ES-I3 (cell line): ENCODE measurements around the gene SPTBN1.

Experiments
- H3K36me3 ChIP-seq: 2 replicates; pipeline ENCODE4 v1.6.1; 2013; ENCODE audit warnings: mild to moderate bottlenecking, low read length, control low read depth, moderate library complexity; ENCODE audit not compliant: insufficient read depth
- H3K4me1 ChIP-seq: 2 replicates; pipeline ENCODE4 v1.6.1; 2013; ENCODE audit warnings: mild to moderate bottlenecking, control low read depth, low read length; ENCODE audit not compliant: insufficient read depth
- H3K9ac ChIP-seq: 2 replicates; pipeline ENCODE4 v1.6.1; 2013; ENCODE audit warnings: low read depth, mild to moderate bottlenecking, low read length, moderate library complexity
- H3K9me3 ChIP-seq: 2 replicates; pipeline ENCODE4 v1.6.1; 2013; ENCODE audit warnings: mild to moderate bottlenecking, low read length, moderate library complexity; ENCODE audit not compliant: control insufficient read depth, insufficient read depth

SPTBN1 gene

DNA sequence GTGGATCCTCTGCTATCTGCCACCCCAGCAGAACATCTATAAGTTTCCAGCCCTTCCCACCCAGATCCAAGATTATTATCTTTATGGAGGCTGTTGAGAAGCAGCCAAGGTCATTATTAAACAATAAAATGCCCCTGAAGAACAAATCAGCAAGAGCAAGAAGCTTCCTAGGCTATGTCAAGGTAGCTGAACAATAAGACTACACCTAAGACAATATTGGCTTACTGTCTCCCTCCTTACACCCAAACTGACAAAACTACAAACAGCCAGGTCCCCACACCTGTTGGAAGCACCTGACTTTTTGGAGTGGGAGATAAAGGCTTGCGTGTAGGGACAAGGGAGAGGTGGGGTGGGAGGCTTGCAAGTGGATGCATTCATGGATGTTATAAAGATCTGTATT, 128.5 kb downstream of the SPTBN1 start:
- no peak overlapping the region for H3K9ac ChIP-seq
- H3K4me1 ChIP-seq: peaks cover 10% of the 10 kb centered on the region

DNA sequence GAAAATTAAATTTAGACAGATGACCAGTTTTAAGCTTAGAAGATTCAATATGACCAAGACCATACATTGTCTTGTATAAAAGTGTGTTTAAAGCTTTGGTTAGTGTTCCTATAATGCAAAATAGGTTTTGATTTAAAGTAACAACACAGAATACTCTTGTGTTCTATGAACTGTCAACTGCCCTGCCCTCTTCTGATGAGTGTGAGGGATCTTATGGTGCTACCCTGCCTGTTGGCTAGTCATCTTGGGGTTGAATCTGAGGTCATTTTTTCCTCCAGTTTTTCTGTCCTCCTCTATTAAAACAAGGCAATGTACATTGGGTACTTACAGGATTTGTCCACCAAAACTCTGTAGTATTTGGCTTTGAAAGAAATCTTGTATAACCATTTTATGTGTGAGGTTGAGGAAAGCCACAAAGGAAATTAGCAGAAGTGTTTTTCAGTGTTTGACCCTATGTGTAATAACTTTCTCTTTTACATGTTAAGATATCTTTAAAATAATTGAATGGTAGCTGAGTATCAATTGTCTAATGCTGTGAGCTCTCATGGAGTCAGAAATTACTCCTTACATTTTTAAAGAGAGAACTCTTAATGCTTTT, 129.1 kb downstream of the SPTBN1 start:
- H3K9me3 ChIP-seq: no peaks in the 10 kb centered on the region
- H3K9ac ChIP-seq: no peak overlapping the region
- no peaks in the 10 kb centered on the region for H3K36me3 ChIP-seq

More for the DNA sequence above, 128.5 kb downstream of the SPTBN1 start:
- H3K36me3 ChIP-seq: no peaks in the 10 kb centered on the region
- H3K9me3 ChIP-seq: no peaks in the 10 kb centered on the region

DNA sequence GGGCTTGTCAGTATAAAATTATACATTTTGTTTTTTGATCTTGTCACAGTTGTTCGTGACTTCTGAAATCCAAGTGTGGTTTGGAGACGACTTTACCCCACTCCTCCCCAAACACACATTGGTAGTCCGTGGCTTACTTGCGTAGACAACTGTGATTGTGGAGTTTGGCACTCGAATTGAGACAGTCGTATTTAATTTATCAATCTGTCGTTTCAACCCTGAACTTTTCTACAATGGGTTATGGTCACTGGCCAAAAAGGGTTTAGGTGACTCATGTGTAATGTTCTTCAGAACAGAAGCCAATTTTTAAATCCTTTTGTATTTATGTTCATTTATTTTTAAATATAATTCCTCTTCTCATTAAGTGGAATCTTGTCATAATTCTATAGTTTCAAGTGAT, 129.9 kb downstream of the SPTBN1 start:
- H3K4me1 ChIP-seq: peaks cover 10% of the 10 kb centered on the region; the same call in 1 of the 2 replicates
- no peak overlapping the region for H3K9ac ChIP-seq
- no peaks in the 10 kb centered on the region for H3K9me3 ChIP-seq
- no peaks in the 10 kb centered on the region for H3K36me3 ChIP-seq

More for the DNA sequence above, 129.1 kb downstream of the SPTBN1 start:
- H3K4me1 ChIP-seq: peaks cover 10% of the 10 kb centered on the region; the same call in 1 of the 2 replicates

DNA sequence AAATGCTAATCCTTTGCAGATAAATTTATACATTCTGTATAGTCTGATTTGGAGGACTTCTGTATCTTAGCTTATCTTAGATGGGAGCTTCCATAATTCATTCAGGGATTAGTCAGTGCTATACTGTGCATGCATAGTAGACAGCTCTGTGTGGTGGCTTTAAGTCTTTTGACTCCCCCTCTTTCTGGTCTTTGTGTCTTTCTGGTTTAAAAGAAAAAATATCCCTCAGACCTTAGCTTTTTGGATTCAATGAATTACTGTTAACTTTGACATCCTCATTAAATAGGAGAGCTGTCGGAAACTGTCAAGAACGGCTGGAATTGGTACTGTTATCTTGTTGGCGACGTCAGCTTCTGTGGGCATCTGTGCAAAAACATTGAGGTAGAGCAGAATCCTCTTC, 130.4 kb downstream of the SPTBN1 start:
- H3K9me3 ChIP-seq: no peaks in the 10 kb centered on the region
- peaks cover 10% of the 10 kb centered on the region; the same call in 1 of the 2 replicates for H3K4me1 ChIP-seq
- no peaks in the 10 kb centered on the region for H3K36me3 ChIP-seq
- no peak overlapping the region for H3K9ac ChIP-seq

DNA sequence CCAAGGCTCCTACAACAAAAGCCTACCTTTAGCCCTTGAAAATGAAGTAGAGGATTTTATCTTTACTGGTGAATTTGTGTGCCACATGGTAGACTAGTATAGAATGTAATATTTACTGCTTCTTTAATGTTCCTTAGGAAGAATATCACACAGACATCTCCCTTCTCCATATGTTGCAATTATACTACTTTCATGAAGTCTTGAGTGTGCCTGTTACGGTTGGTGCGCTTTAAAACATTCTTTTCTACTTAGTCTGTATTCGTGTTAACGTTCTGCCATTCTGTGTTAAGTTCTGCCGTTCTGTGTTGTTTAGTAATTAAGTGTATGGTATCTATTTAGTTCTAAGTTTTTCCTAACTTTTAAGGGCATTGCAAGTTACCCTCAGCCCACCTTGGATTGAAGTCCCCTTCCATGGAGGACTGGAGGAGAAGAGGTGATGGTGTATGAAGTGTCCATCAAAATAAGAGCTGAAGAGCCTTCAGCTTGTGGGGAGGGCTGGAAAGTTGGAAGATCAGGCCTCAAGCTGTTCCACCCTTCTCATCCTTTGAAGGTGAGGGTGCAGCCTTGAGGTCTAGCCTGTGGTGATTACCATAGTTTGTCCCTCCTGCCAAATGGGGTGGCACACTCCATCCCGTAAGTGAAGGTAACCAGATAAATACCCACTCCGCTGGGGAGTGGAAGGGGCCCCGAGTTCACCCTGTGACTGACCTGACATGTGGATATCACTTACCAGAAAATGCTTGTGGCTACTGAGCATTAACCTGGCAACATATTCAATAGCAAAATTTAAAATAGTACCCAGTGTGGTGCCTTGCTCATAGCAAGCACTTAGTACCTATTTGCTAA, 131.3 kb downstream of the SPTBN1 start:
- Histone ChIP-seq H3K4me1 (peaks cover 10% of the 10 kb centered on the region; the same call in 1 of the 2 replicates), H3K36me3 (no peaks in the 10 kb centered on the region), H3K9me3 (no peaks in the 10 kb centered on the region), H3K9ac (no peak overlapping the region)

DNA sequence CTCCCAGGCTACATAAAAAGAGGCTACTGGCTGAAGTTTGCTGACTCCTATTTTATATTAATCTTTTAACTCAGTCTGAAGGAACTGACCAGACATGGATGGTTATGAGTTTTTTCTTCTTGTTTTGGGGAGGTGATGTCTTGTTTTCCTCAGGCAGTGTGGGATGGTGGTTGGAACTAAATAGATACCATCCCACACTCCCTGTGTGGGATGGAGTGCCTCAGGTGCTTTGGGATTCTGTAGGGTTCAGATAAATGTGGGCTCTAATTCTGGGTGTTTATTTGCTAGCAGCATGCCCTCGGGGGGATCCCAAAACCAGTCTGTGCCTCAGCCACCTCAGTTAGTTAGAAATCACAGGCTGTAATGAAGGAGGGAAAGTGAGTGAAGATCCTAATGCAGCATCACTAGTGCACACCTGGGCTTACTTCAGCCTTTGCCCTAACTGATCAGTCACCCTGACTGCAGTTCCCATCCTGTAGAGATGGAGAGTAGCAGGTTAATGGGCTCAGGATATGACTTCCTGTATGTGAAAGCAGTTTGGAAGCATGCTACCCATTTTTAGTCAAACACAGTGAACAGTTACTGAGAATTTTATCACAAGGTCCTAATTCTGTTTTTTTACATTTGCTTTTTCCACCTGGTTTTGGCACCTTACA, 132.2 kb downstream of the SPTBN1 start:
- H3K9me3 ChIP-seq: no peaks in the 10 kb centered on the region
- H3K9ac ChIP-seq: no peak overlapping the region
- H3K36me3 ChIP-seq: no peaks in the 10 kb centered on the region
- peaks cover 6% of the 10 kb centered on the region; the same call in 1 of the 2 replicates for H3K4me1 ChIP-seq

DNA sequence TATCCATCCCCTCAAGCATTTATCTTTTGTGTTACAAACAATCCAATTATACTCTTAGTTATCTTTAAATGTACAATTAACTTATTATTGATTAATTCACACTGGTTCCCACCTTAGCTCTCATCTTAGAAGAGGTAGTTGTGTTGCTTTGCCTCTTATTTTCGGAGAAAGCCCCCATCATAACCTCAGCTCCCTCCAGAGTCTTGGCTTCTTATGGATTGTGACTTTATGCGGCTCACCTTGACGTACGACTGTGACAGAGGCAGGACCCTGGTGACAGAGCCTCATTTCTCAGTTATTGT, 132.9 kb downstream of the SPTBN1 start:
- Histone ChIP-seq H3K9ac (no peak overlapping the region), H3K4me1 (peaks cover 6% of the 10 kb centered on the region; the same call in 1 of the 2 replicates), H3K9me3 (no peaks in the 10 kb centered on the region)

DNA sequence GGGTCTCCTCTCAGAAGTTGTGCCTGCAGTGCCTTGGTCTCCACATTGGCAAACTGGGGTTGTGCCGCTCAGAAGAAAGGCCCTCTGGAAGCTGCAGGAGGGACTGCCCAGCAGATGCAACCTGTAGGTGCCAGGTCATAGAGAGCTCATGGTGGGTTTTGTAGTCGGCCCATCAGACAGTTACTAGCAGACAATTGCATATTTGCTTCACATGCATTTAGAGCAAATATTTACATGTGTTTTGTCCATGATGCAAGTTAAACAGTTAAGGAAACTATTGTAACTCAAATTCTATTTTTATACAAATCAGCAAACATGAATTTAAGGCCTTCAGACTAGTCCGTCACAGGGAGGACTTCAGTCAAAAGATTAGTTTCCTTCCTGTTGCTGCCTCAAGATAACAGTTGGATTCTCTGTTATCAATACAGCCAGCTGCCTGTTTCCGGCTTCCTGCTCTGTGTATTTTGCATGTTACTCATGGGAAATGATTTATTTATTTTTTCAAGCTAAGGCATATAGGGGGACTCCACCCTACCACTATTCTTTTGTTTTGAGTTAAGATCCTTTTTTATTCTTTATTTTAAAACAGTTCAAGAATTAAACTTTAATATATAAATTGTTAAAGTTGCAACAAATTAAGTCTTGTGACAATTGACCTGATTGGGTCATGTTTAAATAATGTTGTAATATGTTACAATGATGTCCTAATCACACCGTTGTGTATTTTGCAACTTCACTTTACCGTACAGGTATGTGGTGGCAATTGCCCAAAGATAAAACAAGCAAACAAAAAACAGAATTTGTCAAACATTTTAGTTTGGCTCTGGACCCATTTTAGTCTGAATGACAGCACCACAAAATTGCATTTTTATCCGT, 133.5 kb downstream of the SPTBN1 start:
- Histone ChIP-seq H3K36me3 (no peaks in the 10 kb centered on the region), H3K9me3 (no peaks in the 10 kb centered on the region), H3K4me1 (peaks cover 6% of the 10 kb centered on the region; the same call in 1 of the 2 replicates), H3K9ac (no peak overlapping the region)

More for the DNA sequence above, 132.9 kb downstream of the SPTBN1 start:
- H3K36me3 ChIP-seq: no peaks in the 10 kb centered on the region

DNA sequence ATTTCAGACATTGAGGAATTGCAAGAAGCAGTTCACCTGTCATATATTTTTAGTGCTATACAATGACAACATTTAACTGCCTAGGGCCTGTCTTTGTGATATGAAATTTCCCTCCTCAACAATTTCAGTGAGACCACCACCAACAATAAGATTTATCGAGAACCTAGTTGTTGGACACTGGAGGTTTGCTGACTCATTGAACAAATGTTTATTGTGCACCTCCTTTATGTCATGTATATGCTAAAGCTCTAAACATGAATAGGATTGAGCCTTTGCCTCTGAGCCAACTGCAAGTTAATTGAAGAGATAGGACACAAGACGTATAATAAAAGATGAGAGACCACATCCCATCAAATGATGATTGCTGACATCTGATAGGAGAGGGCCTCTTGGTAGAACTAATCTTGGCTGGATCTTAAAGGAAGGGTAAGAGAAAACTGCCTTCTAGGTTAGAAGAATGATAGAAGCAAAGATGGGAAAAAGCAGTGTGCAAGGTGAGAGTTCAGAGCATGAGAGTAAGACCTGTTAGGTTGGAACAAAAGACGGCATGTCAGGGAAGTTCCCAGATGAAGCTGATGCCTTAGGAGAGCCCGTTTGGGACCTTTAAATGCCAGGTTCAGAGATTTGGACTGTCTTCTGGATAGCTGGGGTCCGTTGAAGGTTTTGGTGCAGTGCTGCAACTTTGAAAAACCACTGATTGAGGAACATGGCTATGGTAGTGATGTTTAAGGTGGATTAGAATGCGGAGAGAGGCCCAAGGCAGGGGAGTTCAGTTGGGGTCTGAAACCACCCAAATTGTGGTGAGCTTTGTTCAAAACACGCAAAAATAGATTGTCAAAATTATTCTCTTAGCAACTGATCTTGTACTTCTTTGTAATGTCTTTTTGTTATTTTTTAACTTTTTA, 134.3 kb downstream of the SPTBN1 start:
- Histone ChIP-seq H3K9ac (no peak overlapping the region), H3K9me3 (no peaks in the 10 kb centered on the region), H3K4me1 (peaks cover 6% of the 10 kb centered on the region; the same call in 1 of the 2 replicates), H3K36me3 (no peaks in the 10 kb centered on the region)

DNA sequence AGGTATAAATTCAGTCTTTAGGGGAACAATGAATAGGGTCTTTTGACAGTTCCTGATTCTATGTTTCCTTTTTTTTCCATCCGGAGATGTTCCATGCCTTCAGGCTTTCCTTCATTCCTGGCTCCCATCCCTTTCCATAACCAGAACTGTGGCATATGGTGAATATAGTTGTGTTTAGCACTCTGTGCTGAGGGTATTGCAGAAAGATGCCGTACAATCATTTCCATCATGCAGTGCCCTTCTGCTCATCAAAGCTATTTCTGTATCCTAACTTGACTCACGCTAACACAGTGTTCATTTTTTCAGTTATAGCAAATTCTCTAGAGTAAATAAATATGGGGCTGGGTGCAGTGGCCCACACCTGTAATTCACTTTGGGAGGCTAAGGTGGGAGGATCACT, 135.4 kb downstream of the SPTBN1 start:
- Histone ChIP-seq H3K36me3 (no peaks in the 10 kb centered on the region), H3K9ac (no peak overlapping the region), H3K4me1 (peaks cover 6% of the 10 kb centered on the region; the same call in 1 of the 2 replicates), H3K9me3 (no peaks in the 10 kb centered on the region)

DNA sequence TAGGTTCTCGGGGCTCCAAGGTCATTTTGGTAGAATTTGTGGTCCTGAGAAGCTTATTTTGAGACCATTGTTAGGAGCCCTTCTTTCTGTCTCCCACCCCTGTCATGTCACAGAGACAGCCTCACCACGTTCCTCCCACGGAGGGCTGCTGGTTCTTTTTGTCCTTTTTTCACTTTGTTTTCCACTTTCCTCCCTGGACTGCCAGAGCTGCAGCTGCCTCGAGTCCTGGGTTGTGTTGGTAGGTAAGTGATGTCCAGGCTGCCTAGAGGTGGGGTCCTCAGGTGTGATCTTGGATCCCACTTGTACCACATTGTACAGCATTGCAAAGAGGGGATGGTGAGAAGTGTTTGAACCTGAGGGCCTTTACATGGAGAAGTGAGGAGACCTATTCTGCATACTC, 137.1 kb downstream of the SPTBN1 start:
- Histone ChIP-seq H3K4me1 (peaks cover 6% of the 10 kb centered on the region; the same call in 1 of the 2 replicates), H3K9ac (no peak overlapping the region), H3K9me3 (no peaks in the 10 kb centered on the region), H3K36me3 (peaks cover 3% of the 10 kb centered on the region; the same call in 1 of the 2 replicates)

DNA sequence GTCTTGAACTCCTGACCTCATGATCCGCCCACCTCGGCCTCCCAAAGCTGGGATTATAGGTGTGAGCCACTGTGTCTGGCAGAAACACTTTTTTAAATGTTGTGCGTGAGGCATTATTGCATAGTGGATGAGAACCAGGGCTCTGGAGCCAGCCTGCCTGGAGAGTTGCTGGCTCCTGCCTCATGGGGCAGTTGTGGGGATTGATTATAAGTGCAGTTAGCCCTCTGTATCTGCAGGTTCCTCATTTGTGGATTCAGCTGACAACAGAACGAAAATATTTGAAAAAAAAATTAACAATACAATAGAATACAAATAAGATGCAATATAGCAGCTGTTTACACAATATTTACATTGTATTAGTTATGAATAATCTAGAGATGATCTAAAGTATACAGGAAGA, 137.9 kb downstream of the SPTBN1 start:
- Histone ChIP-seq H3K9ac (no peak overlapping the region), H3K9me3 (no peaks in the 10 kb centered on the region), H3K4me1 (peaks cover 5% of the 10 kb centered on the region; the same call in 1 of the 2 replicates), H3K36me3 (peaks cover 3% of the 10 kb centered on the region; the same call in 1 of the 2 replicates)

DNA sequence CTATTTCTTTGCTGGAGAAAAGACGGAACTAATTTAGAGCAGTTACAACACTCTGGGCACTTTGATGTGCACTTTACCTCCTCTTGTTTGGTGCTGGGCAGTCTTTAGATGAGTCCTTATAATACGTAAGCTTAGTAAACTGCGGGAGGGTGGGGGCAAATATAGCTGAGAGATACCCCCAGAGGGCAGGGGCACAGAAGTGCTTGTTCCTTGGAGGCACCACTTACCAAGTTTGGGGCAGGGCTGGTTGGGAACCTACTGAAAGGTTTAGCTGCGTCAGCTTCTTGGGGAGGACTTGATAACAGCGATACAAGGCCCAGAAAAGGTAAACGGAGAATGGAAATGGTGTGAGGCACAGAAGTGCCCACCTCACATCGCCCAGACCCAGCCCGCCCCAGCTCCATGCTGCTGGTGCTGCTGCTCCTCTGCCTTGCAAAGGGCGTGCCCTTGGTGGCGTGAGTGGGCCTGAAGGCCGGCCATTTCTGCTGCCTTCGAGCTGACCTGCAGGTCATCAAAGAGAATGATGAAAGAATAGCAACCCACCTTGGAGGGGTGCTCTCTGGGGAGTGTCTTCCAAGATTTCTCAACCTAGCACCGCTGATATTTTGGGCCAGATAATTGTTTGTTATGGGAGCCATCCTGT, 139.2 kb downstream of the SPTBN1 start:
- H3K36me3 ChIP-seq: peaks cover 3% of the 10 kb centered on the region; the same call in 1 of the 2 replicates
- H3K9ac ChIP-seq: no peak overlapping the region
- H3K9me3 ChIP-seq: no peaks in the 10 kb centered on the region
- H3K4me1 ChIP-seq: no peaks in the 10 kb centered on the region
